DMS153 (cell line): Measurements from ENCODE around the gene ADCY2.

Source experiments
- DNase-seq: peaks from one replicate; lab custom pipeline; 2025; lab: John Stamatoyannopoulos, UW

Gene ADCY2

GRCh38 chr5:7503564-7503963 is 107.6 kb downstream of the ADCY2 start:
- DNase-seq = no peak

GRCh38 chr5:7515284-7515914 is 119.5 kb downstream of the ADCY2 start:
- no peak for DNase-seq

GRCh38 chr5:7516253-7516652 is 120.3 kb downstream of the ADCY2 start:
- DNase-seq = no peak

- no peak for DNase-seq
Observed at GRCh38 chr5:7517006-7517405, 121.1 kb downstream of the ADCY2 start.

- DNase-seq = peak; percentile 92
Observed at GRCh38 chr5:7518947-7519560, 123.1 kb downstream of the ADCY2 start.

DNA sequence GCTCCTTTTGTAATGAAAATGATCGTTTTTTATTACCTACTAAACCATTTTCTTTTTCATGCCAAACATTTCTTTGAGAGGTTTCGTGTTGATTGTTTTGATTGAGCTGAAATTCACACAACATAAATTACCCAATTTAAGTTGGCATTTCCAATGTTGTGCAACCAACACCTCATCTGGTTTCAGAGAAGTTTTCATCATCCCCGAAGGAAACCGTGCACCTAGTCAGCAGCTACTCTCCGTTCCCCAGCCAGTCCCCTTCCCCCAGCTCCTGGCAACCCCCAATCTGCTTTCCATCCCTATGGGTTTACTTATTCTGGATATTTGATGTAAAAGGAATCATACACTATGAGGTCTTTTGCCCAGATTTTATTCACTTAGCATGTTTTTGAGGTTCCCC is 123.6 kb downstream of the ADCY2 start:
- no peak for DNase-seq

GRCh38 chr5:7529880-7530279 is 133.9 kb downstream of the ADCY2 start:
- no peak for DNase-seq

- DNase-seq = no peak
Observed at GRCh38 chr5:7533941-7534340, 138.0 kb downstream of the ADCY2 start.

DNA sequence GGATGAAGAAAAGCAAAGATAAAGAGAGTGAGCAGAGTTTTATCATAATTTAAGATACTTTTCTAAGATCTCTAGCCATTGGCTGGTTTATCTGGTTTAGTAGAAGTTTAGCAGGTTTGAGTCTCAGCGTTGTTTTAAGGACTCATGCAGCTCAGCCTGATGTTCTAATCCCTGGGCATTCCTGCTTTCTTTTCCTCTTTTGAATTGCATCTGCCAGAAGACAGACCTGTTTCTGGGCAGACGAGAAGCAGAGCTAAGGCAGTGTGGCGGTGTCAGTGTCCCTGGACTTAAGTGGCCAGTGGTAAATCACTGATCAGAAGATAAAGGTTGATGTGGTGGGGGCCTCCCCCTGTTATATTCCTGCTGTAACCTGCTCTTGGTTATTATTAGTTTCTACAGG is 138.6 kb downstream of the ADCY2 start:
- DNase-seq = no peak

- no peak for DNase-seq
Observed at GRCh38 chr5:7537573-7537972, 141.6 kb downstream of the ADCY2 start.

- no peak for DNase-seq
Observed at GRCh38 chr5:7539571-7539970, 143.6 kb downstream of the ADCY2 start.

DNA sequence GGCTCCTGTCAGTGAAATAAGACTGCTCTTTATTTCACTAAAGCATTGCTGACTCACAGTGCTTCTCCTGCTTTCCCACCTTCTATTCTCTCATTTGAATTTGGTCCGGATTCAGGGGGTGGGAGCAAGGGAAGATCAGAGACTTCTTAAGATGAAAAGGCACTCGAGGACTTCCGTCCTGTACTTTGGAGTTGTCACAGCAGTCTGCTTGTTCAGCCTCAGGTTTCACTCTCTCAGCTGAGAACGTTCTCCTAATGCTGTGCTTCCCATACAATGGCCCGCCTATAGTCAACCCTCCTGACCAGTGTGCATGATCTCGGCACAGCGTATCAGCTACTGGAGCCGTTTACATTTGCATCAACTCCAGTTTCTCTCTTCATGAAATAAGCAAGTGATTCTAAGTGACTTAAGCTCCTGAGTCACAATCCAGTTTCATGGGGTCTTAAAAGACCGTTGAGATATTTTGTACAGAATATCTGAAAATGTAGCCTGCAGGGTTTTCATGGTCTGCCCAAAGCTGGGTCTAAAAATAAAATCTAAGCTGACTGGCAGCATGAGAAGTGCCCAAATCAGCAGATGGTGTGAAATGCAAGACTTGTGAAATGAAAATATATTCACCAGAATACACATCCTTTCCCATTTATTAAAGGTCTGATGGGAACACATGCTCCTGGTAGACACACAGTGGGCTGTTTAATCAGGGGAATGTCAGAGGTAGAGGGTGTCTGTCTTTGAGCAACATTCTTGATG is 145.0 kb downstream of the ADCY2 start:
- no peak for DNase-seq

GRCh38 chr5:7541898-7542297 is 146.0 kb downstream of the ADCY2 start:
- no peak for DNase-seq

DNA sequence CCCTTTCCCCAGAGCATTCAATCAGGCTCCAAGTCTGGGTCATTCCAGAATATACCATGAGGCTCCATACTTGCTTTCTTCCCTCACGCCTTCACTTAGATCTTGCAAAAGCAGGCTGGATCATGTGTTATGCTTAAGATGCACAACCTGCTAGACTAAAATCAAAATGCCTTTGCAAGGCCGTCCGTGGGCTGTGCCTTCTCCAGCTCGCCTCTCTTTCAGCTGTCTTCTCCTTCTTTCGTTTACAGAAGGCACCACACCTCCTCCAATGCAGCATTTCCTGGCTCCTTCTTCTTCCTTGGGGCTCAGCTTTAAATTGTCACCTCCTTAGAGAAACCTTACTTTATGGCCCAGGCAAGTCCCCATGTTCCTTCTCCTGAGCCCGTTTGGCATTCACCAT is 150.6 kb downstream of the ADCY2 start:
- no peak for DNase-seq

DNA sequence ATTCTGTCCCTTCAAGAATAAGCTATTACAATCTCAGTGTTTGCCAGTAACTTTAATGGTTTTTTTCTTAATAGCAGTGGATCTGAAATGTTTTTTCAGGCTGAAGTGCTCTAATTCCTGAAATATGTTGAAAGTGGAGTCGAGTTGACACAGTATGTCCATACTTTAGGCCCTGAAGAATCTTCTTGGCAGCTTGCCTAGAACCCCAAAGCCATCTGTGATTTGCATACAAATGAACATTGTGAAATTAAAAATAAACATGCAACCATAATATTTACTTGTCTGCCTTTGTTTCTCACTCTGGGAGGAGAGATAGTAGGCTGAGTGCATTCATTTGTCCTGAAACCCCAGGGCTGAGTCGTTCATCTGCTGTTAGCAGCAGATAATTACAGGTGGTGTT is 152.7 kb downstream of the ADCY2 start:
- no peak for DNase-seq

- DNase-seq = no peak
Observed at GRCh38 chr5:7565559-7565958, 169.6 kb downstream of the ADCY2 start.

DNA sequence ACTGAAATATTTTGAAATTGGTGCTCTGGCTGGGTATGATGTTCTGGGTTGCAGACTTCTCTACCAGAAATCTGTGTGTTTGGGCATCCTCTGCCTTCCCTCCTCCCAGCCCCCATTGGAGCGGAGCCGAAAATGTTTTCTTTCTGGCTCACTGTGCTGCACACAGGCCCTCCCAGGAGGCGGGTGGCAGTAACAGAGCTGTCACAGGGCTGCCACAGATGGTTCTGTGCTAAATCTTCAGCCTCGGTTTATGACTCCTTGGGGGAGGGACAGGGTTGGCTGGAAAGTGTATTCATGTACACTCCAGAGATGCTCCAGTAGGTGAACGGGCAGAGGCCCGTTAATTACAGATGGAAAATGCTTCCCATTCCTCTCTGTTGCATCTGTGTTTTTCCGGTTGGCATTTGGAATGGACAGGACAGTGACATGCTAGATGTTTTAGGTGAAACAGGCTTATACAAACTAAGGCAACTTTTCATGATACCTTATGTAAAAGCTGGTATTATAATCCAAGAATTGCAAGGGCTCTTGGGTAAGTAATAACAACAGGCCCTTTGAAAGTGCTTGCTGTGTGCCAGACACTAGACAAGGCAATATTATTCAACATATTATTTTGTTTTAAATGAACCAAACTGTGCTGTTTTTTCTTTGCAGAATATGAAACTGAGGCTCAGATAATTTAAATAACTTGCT is 180.2 kb downstream of the ADCY2 start:
- DNase-seq = no peak

DNA sequence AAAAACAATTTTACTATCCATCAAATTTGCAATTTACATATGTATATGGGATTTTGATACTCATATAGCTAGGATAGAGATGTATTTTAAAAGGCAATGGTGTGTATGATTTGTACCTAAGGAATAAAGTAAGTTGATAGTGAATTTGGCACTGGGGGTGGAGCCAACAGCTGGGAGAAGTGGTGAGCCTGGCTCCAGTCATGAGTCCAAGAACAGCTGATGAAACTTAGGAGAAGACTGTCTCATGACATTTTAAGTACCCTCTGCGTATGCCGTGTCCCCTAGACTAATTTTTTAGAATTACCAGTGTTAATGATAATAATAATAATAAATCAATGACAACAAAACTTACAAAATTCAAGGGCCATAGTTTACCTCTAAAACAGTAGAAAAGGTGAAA is 181.4 kb downstream of the ADCY2 start:
- no peak for DNase-seq

GRCh38 chr5:7578071-7578470 is 182.1 kb downstream of the ADCY2 start:
- DNase-seq = no peak

DNA sequence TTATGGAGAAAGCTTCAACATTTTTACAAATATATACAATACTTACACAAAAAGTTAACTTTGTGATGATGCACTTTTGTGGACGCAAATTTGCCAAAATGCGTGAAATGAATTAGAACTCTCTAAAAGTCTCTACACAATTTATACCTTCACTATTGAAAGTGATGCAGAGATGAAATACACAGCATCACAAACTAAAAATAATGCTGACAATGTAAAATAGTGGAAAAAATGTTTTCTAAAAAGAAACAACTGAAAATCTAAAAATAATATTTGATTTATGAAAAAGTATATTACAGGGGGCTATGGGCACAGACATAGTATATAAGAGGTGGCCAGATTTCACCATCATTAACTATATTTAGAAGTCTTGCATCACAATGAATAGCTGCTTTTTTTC is 188.8 kb downstream of the ADCY2 start:
- DNase-seq = no peak

GRCh38 chr5:7585807-7586206 is 189.9 kb downstream of the ADCY2 start:
- DNase-seq = no peak

GRCh38 chr5:7586480-7586879 is 190.5 kb downstream of the ADCY2 start:
- DNase-seq = no peak

- no peak for DNase-seq
Observed at GRCh38 chr5:7589800-7590199, 193.9 kb downstream of the ADCY2 start.
